Nephron progenitor cell (in vitro differentiated cells): ENCODE measurements around the gene KANTR.
A peak's percentile ranks its signal among the peaks of the same experiment; 100 is the strongest.

Source experiments
- DNase-seq: peaks from one replicate; pipeline ENCODE4 v3.0.0; 2021
- H3K27ac Mint-ChIP-seq: 2 replicates; pipeline ENCODE4 v1.8.0; 2021; ENCODE audit warnings: mild to moderate bottlenecking, moderate library complexity, mixed read lengths
- H3K27me3 Mint-ChIP-seq: 2 replicates; pipeline ENCODE4 v1.8.0; 2021; ENCODE audit warnings: mild to moderate bottlenecking, low read depth, mixed read lengths; ENCODE audit not compliant: poor library complexity
- H3K36me3 Mint-ChIP-seq: 2 replicates; pipeline ENCODE4 v1.8.0; 2021; ENCODE audit warnings: low read depth, mixed read lengths
- H3K4me1 Mint-ChIP-seq: 2 replicates; pipeline ENCODE4 v1.8.0; 2021; ENCODE audit warnings: mixed read lengths
- H3K4me3 Mint-ChIP-seq: 2 replicates; pipeline ENCODE4 v1.8.0; 2021; ENCODE audit warnings: mild to moderate bottlenecking, moderate library complexity, mixed read lengths
- H3K9me3 Mint-ChIP-seq: 2 replicates; pipeline ENCODE4 v1.8.0; 2021; ENCODE audit warnings: mild to moderate bottlenecking, moderate library complexity, mixed read lengths
- TF ChIP-seq, protein P1 (sequence below): fragments of 200-600 bp; sonication (generic); IDR thresholded peaks from 2 replicates; pipeline ENCODE4 v1.5.0; 2021; ENCODE audit warnings: antibody characterized with exemption

Gene KANTR

DNA sequence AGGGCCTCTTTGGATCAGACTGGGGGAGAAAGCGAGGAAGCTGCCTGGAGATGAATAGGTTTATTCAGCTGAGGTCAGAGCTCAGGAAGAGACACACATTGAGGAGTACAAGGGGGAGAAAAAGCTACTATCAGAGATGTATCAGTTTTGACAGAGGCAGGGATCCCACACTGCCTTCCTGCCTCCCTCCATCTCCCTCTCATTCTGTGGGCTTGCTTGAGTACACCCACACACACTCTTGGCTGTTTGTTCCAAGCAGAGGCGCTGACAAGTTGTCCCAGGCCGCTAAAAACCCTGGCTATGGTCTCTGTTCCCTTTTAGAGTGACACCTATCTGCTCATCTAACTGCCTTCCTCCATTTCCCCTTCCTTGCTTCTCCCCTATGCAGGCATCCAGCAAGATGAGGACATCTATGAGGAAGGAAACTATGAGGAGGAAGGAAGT, 6.5 kb upstream of the KANTR start:
- H3K27ac Mint-ChIP-seq = peak overlapping the region; percentile 48
- TF ChIP-seq, protein P1, sequence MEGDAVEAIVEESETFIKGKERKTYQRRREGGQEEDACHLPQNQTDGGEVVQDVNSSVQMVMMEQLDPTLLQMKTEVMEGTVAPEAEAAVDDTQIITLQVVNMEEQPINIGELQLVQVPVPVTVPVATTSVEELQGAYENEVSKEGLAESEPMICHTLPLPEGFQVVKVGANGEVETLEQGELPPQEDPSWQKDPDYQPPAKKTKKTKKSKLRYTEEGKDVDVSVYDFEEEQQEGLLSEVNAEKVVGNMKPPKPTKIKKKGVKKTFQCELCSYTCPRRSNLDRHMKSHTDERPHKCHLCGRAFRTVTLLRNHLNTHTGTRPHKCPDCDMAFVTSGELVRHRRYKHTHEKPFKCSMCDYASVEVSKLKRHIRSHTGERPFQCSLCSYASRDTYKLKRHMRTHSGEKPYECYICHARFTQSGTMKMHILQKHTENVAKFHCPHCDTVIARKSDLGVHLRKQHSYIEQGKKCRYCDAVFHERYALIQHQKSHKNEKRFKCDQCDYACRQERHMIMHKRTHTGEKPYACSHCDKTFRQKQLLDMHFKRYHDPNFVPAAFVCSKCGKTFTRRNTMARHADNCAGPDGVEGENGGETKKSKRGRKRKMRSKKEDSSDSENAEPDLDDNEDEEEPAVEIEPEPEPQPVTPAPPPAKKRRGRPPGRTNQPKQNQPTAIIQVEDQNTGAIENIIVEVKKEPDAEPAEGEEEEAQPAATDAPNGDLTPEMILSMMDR = no peak
- peaks cover 76% of the 10 kb centered on the region for H3K9me3 Mint-ChIP-seq
- DNase-seq = no peak
- peaks cover 32% of the 10 kb centered on the region for H3K36me3 Mint-ChIP-seq
- peaks cover 78% of the 10 kb centered on the region for H3K4me1 Mint-ChIP-seq
- peaks cover 3% of the 10 kb centered on the region for H3K27me3 Mint-ChIP-seq
- H3K4me3 Mint-ChIP-seq = peak overlapping the region; percentile 47

DNA sequence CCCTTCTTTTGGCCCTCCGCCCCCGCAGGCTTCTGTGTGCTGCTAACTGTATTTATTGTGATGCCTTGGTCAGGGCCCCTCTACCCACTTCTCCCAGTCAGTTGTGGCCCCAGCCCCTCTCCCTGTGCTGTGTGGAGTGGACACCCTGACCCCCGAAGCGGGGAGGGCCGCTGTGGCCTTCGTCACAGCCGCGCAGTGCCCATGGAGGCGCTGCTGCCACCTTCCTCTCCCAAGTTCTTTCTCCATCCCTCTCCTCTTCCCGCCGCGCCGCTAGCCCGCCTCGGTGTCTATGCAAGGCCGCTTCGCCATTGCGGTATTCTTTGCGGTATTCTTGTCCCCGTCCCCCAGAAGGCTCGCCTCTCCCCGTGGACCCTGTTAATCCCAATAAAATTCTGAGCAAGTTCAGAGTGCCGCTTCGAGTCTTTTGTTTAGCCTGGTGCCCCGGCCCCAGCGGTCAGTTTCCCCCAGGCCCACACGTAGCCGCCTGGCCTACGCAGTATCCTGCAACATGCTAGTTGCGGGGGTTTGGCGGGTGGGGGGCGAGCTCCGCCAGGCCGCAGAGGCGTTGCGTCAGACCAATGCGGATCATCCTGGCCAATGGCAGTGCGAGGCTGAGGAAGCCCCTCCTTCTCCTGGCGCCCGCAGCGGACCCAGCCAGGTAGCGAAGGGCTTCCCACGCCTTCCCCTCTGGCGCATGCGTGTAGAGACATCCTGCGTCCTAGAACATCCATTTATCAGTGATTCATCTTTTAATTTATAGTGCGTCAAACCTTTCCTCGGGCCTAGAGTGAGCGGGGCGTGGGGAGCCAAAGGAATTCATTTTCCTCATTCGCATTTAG, 5.6 kb upstream of the KANTR start:
- Mint-ChIP-seq H3K27me3 (peaks cover 3% of the 10 kb centered on the region), H3K4me3 (peak overlapping the region; percentile 92), H3K27ac (peak overlapping the region; percentile 83), H3K36me3 (peaks cover 31% of the 10 kb centered on the region), H3K9me3 (peaks cover 72% of the 10 kb centered on the region), H3K4me1 (peaks cover 70% of the 10 kb centered on the region)
- TF ChIP-seq, protein P1 = no peak
- peak; percentile 77 for DNase-seq

DNA sequence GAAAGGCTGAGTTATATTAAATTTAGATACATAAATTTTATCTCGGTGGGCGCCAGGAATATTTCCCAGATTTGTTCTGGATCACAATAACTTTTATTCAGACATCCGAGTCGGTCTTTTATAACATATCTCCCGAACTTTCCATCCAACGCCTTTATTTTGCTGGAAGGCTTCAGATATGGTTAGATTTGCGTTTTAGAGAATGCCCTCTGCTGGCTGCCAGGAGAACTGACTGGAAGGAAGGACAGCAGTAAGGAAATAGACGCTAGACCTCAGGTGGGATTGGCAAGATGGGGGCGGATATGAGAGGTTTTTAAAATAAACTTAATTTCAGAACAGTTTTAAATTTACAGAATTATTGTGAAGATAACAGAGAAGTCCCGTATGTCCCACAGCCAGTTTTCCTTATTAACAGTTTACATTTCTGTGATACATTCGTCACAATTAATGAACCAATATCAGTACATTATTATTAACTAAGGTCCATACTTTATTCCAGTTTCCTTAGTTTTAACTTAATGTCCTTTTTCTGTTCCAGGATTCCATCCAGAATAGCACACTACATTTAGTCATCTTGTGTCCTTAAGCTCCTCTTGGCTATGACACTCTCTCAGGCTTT, 4.6 kb upstream of the KANTR start:
- Mint-ChIP-seq H3K9me3 (peaks cover 63% of the 10 kb centered on the region), H3K27ac (no peak overlapping the region), H3K36me3 (peaks cover 21% of the 10 kb centered on the region), H3K4me3 (peak overlapping the region; percentile 92), H3K4me1 (peaks cover 60% of the 10 kb centered on the region), H3K27me3 (peaks cover 3% of the 10 kb centered on the region)
- TF ChIP-seq, protein P1 = peak; percentile 63
- DNase-seq = no peak

DNA sequence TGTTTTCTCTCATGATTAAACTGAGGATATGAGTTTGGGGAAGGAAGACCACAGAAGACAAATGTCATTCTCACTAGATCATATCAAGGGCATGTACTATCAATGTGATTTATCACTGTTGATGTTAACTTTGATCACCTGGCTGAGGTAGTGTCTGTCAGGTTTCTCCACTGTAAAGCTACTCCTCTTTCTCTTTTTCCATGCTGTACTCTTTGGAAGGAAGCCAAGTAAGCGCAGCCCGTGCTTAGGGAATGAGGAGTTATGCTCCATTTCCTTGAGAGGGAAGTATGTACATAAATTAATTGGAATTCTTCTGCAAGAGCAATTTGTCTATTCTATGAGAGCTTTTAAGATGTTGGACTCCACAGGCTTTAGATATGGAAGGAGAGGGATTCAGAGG, 4.0 kb upstream of the KANTR start:
- Mint-ChIP-seq H3K4me1 (peaks cover 58% of the 10 kb centered on the region), H3K27me3 (peaks cover 3% of the 10 kb centered on the region), H3K27ac (no peak overlapping the region), H3K36me3 (peaks cover 16% of the 10 kb centered on the region), H3K4me3 (no peak overlapping the region), H3K9me3 (peaks cover 63% of the 10 kb centered on the region)
- DNase-seq = no peak
- TF ChIP-seq, protein P1 = no peak

DNA sequence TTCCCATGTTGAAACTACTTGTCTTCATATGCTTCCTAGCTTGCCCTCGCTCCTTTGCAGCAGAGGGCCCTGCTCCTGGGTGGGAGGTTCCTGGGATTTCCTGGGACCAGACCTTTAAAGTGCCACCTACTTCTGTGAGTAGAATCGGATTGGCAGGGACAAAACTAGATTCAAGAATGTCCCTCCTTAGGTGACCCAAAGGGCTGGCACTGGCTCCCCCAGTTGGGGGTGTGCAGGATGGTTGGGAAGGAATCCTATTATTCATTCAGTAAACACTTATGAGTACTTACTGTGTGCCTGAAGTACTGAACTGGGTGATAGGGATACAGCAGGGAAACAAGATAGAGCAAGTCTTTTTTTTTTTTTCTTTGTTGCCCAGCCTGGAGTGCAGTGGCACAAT, 2.6 kb upstream of the KANTR start:
- Mint-ChIP-seq H3K9me3 (peaks cover 56% of the 10 kb centered on the region), H3K27ac (no peak overlapping the region), H3K27me3 (peaks cover 3% of the 10 kb centered on the region), H3K4me3 (no peak overlapping the region), H3K36me3 (peaks cover 1% of the 10 kb centered on the region), H3K4me1 (peaks cover 55% of the 10 kb centered on the region)
- DNase-seq = no peak
- TF ChIP-seq, protein P1 = no peak
